GM19468 (cell line): ENCODE results near the gene ADRB2.
"Not testable (repeated sequence)": the region's sequence is repeated elsewhere in the genome, so short reads cannot be mapped to it uniquely, and the experiment has no call there.

Source experiments
- ATAC-seq: cut with Tn5 transposase; IDR thresholded peaks from one replicate; pipeline ENCODE4 v1.9.1; 2021; ENCODE audit warnings: mild to moderate bottlenecking, moderate library complexity, moderate number of reproducible peaks; ENCODE audit not compliant: unreplicated experiment; ENCODE audit errors: extremely low read depth

The ADRB2 gene

GRCh38 chr5:148849461-148849860 lies 23.1 kb downstream of the ADRB2 start:
- no peak for ATAC-seq

- no peak for ATAC-seq
Observed at GRCh38 chr5:148850836-148851235, 24.4 kb downstream of the ADRB2 start.

- ATAC-seq: no peak
Observed at GRCh38 chr5:148853868-148854267, 27.5 kb downstream of the ADRB2 start.

GRCh38 chr5:148855249-148856008 lies 29.0 kb downstream of the ADRB2 start:
- peak; percentile 35 for ATAC-seq

- ATAC-seq: no peak
Observed at GRCh38 chr5:148856009-148856367, 29.6 kb downstream of the ADRB2 start.

- no peak for ATAC-seq
Observed at GRCh38 chr5:148856424-148856823, 30.0 kb downstream of the ADRB2 start.

- ATAC-seq: no peak
Observed at GRCh38 chr5:148857474-148857873, 31.1 kb downstream of the ADRB2 start.

- ATAC-seq: no peak
Observed at GRCh38 chr5:148858106-148858505, 31.7 kb downstream of the ADRB2 start.

- no peak for ATAC-seq
Observed at GRCh38 chr5:148858547-148858946, 32.1 kb downstream of the ADRB2 start.

GRCh38 chr5:148859703-148860102 lies 33.3 kb downstream of the ADRB2 start:
- ATAC-seq: no peak

GRCh38 chr5:148860599-148860998 lies 34.2 kb downstream of the ADRB2 start:
- ATAC-seq: no peak

GRCh38 chr5:148861088-148861487 lies 34.7 kb downstream of the ADRB2 start:
- no peak for ATAC-seq

- no peak for ATAC-seq
Observed at GRCh38 chr5:148861696-148862095, 35.3 kb downstream of the ADRB2 start.

GRCh38 chr5:148864113-148864841 lies 37.9 kb downstream of the ADRB2 start:
- ATAC-seq: no peak

- no peak for ATAC-seq
Observed at GRCh38 chr5:148866024-148866423, 39.6 kb downstream of the ADRB2 start.

GRCh38 chr5:148873120-148873519 lies 46.7 kb downstream of the ADRB2 start:
- no peak for ATAC-seq

- no peak for ATAC-seq
Observed at GRCh38 chr5:148873690-148874485, 47.5 kb downstream of the ADRB2 start.

- no peak for ATAC-seq
Observed at GRCh38 chr5:148875205-148875875, 48.9 kb downstream of the ADRB2 start.

GRCh38 chr5:148877436-148877835 lies 51.0 kb downstream of the ADRB2 start:
- ATAC-seq: not testable (repeated sequence)
